ENCODE measurements around the gene SNED1. TPM values are rescaled to one million over a fixed set of nuclear protein-coding genes. Genes with fewer than 3 reads are reported as not detected.
A peak's percentile ranks its signal among the peaks of the same experiment; 100 is the strongest.

The SNED1 gene
- total RNA-seq, 2 experiments from 2014 or later = 0.91 to 1.0 TPM

DNA sequence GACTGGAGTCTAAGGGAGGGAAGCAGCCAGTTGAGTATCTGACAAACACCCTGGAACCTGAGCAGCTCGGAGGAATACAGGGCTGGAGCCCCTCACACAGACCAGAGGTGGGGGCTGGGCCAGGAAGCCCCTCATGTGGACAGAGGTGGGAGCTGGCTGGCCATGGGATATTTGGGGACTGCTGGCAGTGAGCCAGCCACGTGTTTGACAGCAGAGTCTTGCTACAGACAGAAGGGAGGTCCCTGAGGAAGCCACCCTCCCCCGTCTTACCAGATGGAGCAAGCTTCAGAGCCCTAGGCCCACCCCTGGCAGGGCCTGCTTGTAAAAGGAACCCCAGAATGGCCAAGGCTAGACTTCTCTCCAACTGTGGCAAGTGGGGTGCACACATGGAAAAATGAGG, 107.2 kb downstream of the SNED1 start:
- Mint-ChIP-seq H3K27ac (peak overlapping the region; percentile 79), H3K4me1 (peaks cover 49% of the 10 kb centered on the region), H3K27me3 (no peaks in the 10 kb centered on the region), H3K4me3 (no peak overlapping the region), H3K9me3 (no peaks in the 10 kb centered on the region), H3K36me3 (peaks cover 36% of the 10 kb centered on the region)
- DNase-seq = no peak

DNA sequence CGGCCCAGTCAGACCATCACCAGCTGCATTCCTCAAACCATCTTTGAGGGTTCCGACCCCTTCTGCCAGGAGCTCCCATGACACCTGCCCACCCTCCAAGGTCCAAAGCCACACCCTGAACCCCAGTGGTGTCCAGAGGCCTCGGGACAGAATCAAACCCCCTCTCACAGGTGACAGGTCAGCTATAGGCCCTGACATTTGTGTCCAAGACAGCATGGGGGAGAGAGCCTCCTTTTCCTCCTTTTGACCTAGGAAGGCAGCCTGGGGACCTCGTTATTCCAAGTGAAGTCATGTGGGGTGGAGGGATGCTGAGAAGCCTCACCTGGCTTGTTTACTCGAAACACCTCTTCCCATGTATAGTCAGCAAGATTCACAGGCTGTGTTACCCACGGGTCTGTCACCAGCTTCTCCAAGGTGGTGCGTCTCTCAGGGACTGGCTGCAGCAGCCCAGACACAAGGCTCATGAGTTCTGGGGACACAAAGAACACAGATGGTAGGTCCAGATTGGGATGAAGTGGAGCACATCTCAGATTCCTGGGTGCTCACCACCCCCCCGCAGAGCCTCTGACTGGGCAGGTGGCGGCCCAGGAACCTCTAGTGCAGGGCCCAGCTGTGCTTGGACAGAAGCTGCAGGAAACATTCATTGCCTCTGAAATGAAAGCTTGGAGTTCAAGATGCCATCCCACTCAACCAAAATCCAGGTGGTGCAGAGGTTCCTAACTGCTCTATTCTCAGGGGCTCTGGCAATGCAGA, 108.8 kb downstream of the SNED1 start:
- Mint-ChIP-seq H3K27me3 (no peaks in the 10 kb centered on the region), H3K4me1 (peaks cover 55% of the 10 kb centered on the region), H3K9me3 (no peaks in the 10 kb centered on the region), H3K4me3 (no peak overlapping the region), H3K36me3 (peaks cover 44% of the 10 kb centered on the region), H3K27ac (peak overlapping the region; percentile 92)
- DNase-seq = no peak

DNA sequence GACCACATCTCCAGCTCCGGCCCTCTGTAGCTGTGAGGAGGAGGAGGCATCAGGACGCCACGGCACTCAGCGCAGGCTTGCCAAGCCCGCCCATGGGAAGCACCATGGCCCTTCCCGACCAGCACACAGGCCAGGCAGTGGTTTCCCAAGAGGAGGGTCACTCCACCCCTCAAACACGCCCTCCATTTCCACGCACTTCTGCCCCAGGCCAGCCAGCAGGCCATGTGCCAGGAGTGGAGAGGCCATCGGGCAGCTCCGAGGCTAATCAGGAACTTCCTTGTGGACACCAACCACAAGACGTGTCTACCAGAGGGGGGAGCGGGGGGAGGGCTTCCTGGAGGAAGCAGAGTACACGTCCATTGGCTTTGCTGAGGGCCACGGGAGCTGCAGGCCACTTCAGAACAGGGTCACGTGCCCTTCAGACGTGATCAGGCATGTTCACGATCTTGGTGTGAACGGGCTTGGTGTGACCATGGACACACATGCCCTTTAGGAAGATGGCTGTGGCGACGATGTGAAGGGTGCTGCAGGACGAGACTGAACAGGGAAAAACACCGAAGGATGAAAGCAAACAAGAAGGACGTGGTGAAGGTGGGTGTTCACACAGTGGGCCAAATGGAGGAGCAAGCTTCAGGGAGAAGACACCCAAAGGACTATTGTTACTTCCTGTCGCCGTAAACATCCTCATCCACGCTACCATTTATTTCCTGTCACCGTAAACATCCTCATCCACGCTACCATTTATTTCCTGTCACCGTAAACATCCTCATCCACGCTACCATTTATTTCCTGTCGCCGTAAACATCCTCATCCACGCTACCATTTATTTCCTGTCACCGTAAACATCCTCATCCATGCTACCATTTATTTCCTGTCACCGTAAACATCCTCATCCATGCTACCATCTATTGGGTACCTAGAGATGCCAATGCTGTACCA, 110.1 kb downstream of the SNED1 start:
- no peaks in the 10 kb centered on the region for H3K9me3 Mint-ChIP-seq
- H3K27ac Mint-ChIP-seq = peak overlapping the region; percentile 92
- no peaks in the 10 kb centered on the region for H3K27me3 Mint-ChIP-seq
- peaks cover 48% of the 10 kb centered on the region for H3K36me3 Mint-ChIP-seq
- peaks cover 57% of the 10 kb centered on the region for H3K4me1 Mint-ChIP-seq
- no peak for DNase-seq
- H3K4me3 Mint-ChIP-seq = peak overlapping the region; percentile 80

DNA sequence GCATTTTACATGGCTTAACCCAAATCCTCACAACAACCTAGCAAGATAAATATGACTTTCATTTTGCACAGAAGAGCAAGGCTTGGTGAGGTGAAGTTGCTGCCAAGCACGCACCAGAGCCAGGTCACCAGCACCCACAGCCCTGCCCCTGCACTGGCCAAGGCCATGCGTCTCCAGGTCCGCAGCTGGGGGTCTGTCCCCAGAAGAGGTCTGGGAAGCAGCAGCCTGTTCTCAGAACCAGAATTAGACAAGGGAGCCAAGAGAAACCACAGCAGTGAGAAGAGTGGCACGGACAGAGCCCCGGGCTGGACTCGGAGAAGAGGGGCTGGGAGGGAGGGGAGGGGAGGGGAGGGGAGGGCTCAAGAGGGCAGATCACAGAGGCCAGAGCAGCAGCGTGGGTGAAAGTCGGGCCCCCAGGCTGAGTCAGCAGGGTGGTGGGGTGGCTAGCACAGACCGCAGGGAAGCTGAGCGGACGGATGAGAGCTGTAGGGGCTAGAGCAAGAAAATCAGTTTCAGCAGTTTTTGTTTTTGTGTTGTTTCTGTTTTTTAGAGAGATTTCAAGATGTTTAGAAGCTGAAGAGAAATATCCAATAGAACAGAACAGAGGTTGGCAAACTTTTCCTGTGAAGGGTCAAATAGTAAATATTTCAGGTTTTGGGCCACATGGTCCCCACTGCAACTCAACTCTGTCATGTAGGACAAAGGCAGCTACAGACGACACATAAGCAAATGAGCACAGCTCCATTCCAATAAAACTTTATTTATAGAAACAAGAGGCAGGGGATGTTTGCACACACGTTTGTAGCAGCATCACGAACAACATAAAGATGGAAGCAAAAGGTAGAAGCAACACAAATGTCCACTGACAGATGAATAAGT, 111.0 kb downstream of the SNED1 start:
- Mint-ChIP-seq H3K4me1 (peaks cover 50% of the 10 kb centered on the region), H3K36me3 (peaks cover 48% of the 10 kb centered on the region)

DNA sequence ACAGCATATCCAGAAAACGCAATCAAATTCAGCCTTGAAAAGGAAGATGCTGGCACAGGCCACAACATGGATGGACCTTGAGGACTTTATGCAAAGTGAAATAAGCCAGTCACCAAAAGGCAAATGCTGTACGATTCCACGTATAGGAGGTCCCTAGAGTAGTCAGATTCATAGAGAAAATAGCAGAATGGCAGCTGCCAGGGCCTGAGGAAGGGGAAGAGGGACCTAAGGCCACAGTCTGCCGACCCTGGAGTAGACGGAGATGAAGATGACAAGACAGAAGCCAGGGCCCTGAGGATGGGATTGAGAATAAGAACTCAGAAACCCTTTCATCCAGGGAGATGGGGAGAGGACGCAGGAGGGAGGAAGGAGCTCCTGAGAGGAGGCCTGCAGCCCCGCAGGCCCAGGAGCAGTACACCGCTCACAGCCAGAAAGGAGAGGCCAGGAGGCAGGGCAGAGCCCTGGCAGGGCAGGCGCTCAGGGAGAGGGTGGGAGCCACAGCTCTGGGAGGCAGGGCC, 111.7 kb downstream of the SNED1 start:
- H3K4me3 Mint-ChIP-seq = peak overlapping the region; percentile 80

More for the DNA sequence above, 111.0 kb downstream of the SNED1 start:
- Mint-ChIP-seq H3K27me3 (no peaks in the 10 kb centered on the region), H3K4me3 (peak overlapping the region; percentile 80), H3K27ac (peak overlapping the region; percentile 92), H3K9me3 (no peaks in the 10 kb centered on the region)
- peak; percentile 66 for DNase-seq

DNA sequence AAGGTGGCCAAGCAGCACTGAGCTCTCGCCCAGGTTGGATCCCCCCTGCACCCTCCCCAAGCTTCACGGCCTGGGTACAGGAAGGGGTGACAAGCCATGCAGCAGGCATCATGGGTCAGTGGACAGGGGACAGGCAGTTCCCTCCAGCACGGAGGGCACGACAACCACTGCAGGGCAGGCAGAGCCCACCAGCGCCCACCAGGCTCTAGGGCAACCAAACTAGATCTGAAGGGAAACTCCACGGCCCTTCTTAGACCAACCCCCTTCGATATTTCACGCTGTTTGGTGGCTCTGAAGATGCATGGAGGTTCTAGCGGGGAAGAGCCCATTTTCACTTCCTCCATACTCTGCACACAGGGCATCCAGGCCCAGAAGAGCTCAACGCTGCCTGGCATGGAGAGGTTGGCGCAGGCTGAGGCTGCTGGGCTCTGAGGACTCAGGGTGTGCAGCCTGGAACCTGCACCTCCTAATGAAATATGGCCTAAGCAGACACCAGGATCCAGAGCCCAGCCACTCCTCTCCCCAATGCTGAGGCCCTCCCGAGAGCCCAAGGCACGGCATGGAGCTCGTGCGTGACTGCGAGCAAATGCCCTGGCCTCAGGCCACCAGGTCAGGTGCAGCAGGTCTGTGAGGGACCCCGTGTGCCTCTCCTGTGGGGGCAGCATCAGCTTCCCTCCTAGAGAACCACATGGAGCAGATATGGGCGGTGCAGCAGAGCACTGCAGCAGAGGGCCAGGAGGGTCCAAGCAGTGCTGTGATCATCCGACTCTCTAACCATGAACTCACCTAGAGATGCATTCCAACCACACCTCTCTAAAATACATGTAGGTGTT, 112.4 kb downstream of the SNED1 start:
- DNase-seq = no peak
- Mint-ChIP-seq H3K36me3 (peaks cover 56% of the 10 kb centered on the region), H3K9me3 (no peaks in the 10 kb centered on the region), H3K4me3 (peak overlapping the region; percentile 80), H3K27me3 (no peaks in the 10 kb centered on the region), H3K4me1 (peaks cover 43% of the 10 kb centered on the region), H3K27ac (peak overlapping the region; percentile 92)

More for the DNA sequence above, 111.7 kb downstream of the SNED1 start:
- H3K4me1 Mint-ChIP-seq = peaks cover 47% of the 10 kb centered on the region
- no peaks in the 10 kb centered on the region for H3K9me3 Mint-ChIP-seq
- H3K27ac Mint-ChIP-seq = peak overlapping the region; percentile 92
- no peaks in the 10 kb centered on the region for H3K27me3 Mint-ChIP-seq
- peaks cover 54% of the 10 kb centered on the region for H3K36me3 Mint-ChIP-seq
- DNase-seq = no peak

DNA sequence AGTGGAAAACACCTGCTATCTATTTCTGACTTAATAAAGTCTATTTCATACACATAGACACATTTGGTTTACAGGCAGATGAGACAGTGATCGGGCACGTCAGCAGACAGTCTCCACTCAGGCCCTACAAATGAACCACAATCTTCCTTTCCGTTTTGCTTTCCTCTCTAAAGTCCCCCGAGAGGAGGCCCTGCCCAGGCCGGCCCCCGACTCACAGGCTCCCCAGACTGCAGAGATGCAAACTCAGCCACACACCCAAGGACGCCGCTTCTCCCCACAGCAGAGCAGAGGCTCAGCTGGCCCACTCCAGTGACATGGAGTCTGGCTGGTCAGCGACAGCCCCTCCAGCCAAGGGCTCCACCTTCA, 113.0 kb downstream of the SNED1 start:
- peak overlapping the region; percentile 92 for H3K27ac Mint-ChIP-seq
- H3K9me3 Mint-ChIP-seq = no peaks in the 10 kb centered on the region
- peak; percentile 50 for DNase-seq
- H3K4me3 Mint-ChIP-seq = peak overlapping the region; percentile 80
- H3K4me1 Mint-ChIP-seq = peaks cover 43% of the 10 kb centered on the region
- peaks cover 58% of the 10 kb centered on the region for H3K36me3 Mint-ChIP-seq
- H3K27me3 Mint-ChIP-seq = no peaks in the 10 kb centered on the region

DNA sequence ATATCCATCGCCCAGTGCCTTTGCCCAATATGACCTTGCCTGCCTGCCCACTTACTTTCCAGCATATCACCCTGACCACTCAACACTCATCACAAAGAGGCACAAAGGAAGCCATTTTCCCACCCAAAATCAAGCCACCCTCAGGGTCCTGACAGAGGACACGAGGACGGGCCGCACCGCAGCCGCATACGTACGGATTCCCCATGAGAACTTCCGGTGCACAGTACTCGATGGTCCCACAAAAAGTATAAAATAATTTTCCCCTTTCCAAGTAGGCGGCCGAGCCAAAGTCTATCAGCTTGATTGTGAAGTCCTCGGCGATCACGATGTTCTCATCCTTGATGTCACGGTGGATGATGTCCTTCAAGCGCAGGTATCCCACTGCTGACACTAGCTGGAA, 113.6 kb downstream of the SNED1 start:
- peak overlapping the region; percentile 92 for H3K27ac Mint-ChIP-seq
- no peaks in the 10 kb centered on the region for H3K27me3 Mint-ChIP-seq
- peak overlapping the region; percentile 80 for H3K4me3 Mint-ChIP-seq
- no peak for DNase-seq
- H3K4me1 Mint-ChIP-seq = peaks cover 39% of the 10 kb centered on the region
- no peaks in the 10 kb centered on the region for H3K9me3 Mint-ChIP-seq
- H3K36me3 Mint-ChIP-seq = peaks cover 58% of the 10 kb centered on the region

DNA sequence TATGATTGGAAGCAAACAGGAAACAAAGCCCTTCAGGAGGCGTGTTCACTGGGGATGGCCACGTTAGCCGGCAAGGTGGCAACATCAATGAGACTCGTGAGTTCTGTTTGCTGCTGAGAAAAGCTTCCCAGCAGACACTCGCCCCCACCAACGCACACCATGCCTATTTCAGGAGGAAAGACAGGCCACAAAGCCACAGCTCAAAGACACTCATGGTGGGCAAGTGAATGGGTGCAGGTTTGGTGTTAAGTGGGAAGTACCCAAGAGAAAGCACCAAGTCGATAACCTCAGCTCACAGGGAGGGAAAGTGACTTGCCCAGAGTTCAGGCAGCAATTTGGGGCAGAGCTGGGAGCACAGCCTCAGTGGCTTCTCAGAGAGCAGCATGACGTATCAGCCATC, 114.2 kb downstream of the SNED1 start:
- Mint-ChIP-seq H3K27me3 (no peaks in the 10 kb centered on the region), H3K36me3 (peaks cover 53% of the 10 kb centered on the region), H3K9me3 (no peaks in the 10 kb centered on the region), H3K4me1 (peaks cover 39% of the 10 kb centered on the region), H3K27ac (peak overlapping the region; percentile 92), H3K4me3 (peak overlapping the region; percentile 80)
- DNase-seq = peak; percentile 67

DNA sequence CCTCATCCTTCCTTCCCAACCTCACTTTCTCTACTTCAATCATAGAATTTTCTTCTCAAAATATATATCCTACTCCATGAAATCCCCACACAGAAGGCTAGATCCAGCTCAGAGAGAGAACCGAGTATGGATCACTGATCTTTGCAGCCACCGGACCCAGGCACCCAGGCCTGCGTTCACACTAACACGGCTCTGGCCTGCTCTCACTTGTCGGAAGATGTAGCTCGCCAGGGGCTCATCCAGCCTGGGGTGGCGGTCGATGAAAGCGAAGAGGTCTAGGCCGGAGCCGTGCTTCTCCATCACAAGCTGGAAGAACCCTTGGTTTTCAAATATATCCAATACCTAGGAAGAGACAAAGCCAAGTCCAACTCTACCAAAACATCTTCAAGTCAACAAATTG, 116.4 kb downstream of the SNED1 start:
- Mint-ChIP-seq H3K27ac (no peak overlapping the region), H3K36me3 (peaks cover 39% of the 10 kb centered on the region), H3K27me3 (no peaks in the 10 kb centered on the region), H3K9me3 (no peaks in the 10 kb centered on the region), H3K4me3 (no peak overlapping the region), H3K4me1 (peaks cover 23% of the 10 kb centered on the region)
- DNase-seq = no peak

DNA sequence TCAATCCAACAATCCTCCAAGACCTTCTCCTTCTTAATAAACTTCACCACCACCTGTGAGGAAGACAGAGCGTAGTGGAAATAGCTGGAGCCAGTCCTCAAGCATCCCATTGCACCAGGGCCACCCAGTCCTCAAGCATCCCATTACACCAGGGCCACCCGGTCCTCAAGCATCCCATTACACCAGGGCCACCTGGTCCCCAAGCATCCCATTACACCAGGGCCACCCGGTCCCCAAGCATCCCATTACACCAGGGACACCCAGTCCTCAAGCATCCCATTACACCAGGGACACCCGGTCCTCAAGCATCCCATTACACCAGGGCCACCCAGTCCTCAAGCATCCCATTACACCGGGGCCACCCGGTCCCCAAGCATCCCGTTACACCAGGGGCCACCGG, 116.9 kb downstream of the SNED1 start:
- H3K9me3 Mint-ChIP-seq = peaks cover under 1% of the 10 kb centered on the region
- peaks cover 21% of the 10 kb centered on the region for H3K4me1 Mint-ChIP-seq
- no peak overlapping the region for H3K27ac Mint-ChIP-seq
- no peak for DNase-seq
- no peak overlapping the region for H3K4me3 Mint-ChIP-seq
- H3K27me3 Mint-ChIP-seq = no peaks in the 10 kb centered on the region
- peaks cover 40% of the 10 kb centered on the region for H3K36me3 Mint-ChIP-seq

DNA sequence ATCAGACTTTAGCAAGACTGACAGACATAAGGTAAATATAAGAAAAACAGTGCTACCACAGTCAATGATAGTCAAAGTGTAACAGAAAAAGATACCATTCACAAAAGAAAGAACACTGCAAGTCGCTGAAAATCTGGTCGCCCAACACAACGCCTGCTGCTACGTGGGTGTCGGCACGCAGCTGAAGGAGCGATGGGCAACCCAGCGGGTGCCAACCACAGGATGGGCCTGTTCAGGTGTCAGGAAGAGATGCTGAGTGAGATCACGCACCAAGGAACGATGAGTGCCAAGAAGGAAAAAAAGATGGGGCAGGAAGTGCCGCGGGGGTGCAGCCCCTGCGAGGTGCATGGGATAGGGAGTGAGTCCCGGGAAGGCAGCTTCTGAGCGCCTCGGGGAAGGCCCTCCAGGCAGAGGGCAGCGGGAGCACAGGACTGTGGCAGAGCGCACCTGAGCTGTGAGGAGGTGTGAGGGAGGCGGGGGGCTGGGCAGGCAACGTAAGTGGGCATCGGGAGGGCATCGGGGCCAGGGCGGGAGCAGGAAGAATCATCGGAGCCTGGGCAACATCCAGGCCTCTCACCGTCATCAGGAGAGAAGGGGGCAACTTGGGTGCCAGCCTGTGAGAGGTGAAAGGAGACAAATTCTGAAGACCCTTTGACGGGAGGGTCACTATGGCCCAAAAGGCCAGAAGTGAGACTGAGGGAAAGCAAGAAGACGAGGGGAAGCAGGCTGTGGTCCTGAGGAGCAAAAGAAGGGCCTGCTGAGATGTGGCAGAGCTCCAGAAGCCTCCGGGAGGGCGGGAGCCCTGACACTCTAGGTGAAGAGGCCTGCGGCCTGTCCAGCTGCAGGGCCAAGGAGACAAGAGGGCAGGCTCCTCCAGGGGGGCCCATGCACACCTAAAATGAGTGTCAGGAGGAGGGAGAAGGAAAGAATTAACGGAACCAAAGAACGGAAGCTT, 118.5 kb downstream of the SNED1 start:
- no peak for DNase-seq
- H3K27me3 Mint-ChIP-seq = no peaks in the 10 kb centered on the region
- peaks cover 17% of the 10 kb centered on the region for H3K4me1 Mint-ChIP-seq
- H3K4me3 Mint-ChIP-seq = no peak overlapping the region
- peaks cover 6% of the 10 kb centered on the region for H3K9me3 Mint-ChIP-seq
- peaks cover 45% of the 10 kb centered on the region for H3K36me3 Mint-ChIP-seq
- peak overlapping the region; percentile 27 for H3K27ac Mint-ChIP-seq
